AG09309 (cell line): ENCODE results near the gene PLB1.

Experiments used
- DNase-seq: peaks from one replicate; pipeline ENCODE4 v3.0.0-alpha.2; 2010; ENCODE audit warnings: low read depth
- H3K4me3 ChIP-seq: 2 replicates; pipeline ENCODE4 v1.5.1; 2011; ENCODE audit warnings: mild to moderate bottlenecking, low read depth, low read length, moderate library complexity; ENCODE audit not compliant: control insufficient read depth
- TF ChIP-seq, protein P1 (sequence below): IDR thresholded peaks from 2 replicates; pipeline ENCODE4 v1.5.1; 2011; ENCODE audit warnings: mild to moderate bottlenecking, low read depth, low read length, inconsistent platforms; ENCODE audit not compliant: insufficient read depth, control insufficient read depth; ENCODE audit errors: missing control alignments

The PLB1 gene

GRCh38 chr2:28477087-28477486, 18.8 kb upstream of the PLB1 start:
- H3K4me3 ChIP-seq: no peak overlapping the region
- TF ChIP-seq, protein P1, sequence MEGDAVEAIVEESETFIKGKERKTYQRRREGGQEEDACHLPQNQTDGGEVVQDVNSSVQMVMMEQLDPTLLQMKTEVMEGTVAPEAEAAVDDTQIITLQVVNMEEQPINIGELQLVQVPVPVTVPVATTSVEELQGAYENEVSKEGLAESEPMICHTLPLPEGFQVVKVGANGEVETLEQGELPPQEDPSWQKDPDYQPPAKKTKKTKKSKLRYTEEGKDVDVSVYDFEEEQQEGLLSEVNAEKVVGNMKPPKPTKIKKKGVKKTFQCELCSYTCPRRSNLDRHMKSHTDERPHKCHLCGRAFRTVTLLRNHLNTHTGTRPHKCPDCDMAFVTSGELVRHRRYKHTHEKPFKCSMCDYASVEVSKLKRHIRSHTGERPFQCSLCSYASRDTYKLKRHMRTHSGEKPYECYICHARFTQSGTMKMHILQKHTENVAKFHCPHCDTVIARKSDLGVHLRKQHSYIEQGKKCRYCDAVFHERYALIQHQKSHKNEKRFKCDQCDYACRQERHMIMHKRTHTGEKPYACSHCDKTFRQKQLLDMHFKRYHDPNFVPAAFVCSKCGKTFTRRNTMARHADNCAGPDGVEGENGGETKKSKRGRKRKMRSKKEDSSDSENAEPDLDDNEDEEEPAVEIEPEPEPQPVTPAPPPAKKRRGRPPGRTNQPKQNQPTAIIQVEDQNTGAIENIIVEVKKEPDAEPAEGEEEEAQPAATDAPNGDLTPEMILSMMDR: no peak
- DNase-seq: no peak

DNA sequence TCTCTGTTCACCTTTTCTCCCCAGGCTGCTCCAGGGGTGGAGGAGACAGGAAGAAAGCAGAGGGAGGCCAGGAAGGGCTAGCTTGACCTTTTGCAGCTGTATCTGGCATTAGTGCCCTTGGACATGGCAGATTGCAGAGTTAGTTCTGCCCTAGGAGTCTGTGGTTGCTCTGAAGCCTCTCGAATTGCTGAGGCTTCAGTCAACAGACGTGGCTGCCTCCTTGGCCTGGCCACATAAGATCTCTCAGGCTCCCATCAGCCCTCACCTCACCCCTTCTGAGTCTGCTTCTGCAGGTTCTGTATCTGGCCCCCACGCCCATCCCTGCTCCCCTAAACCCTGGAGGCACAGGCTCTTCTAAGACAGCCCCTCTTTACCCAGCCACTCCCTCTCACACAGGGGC, 18.2 kb upstream of the PLB1 start:
- no peak for DNase-seq
- no peak overlapping the region for H3K4me3 ChIP-seq
- TF ChIP-seq, protein P1: no peak

GRCh38 chr2:28480403-28481049, 15.3 kb upstream of the PLB1 start:
- TF ChIP-seq, protein P1: no peak

DNA sequence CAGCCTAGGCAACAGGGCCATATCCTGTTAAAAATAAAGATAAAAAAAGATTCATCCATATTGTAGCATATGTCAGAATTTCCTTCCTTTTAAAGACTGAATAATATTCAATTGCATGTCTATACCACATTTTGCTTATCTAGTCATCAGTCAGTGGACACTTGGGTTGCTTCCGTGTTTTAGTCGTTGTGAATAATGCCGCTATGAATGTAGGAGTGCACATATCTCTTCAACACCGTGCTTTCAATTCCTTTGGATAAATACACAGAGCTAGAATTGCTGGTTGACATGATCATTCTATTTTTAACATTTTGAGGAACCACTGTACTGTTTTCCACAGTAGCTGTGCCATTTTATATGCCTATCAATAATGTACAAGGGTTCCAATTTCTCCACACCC, 14.0 kb upstream of the PLB1 start:
- no peak for DNase-seq
- H3K4me3 ChIP-seq: no peak overlapping the region
- TF ChIP-seq, protein P1: no peak

More at GRCh38 chr2:28480403-28481049, 15.3 kb upstream of the PLB1 start:
- DNase-seq: no peak
- H3K4me3 ChIP-seq: no peak overlapping the region

GRCh38 chr2:28484835-28485234, 11.0 kb upstream of the PLB1 start:
- no peak for DNase-seq
- H3K4me3 ChIP-seq: no peak overlapping the region
- TF ChIP-seq, protein P1: no peak

DNA sequence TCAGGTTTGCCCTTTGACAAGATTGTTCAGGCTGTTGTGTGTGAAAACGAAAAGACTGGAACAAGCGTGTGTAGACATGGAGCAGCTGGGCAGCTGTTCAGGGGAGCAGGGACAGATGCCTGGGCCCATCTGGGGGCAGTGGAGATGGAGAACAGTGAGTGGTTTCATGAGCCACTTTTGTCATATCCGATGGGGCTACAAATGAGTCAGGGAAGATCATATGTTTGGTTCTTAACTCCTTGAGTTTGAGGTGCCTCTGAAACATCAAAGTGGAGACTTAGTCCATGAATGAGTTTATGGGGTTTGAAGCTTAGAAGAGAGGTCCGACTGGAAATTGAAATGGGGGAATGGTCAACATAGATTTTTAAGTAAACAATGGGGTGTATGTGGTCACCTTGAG, 9.3 kb upstream of the PLB1 start:
- TF ChIP-seq, protein P1: no peak
- no peak for DNase-seq
- no peak overlapping the region for H3K4me3 ChIP-seq
